Parathyroid adenoma (tissue), 2 donors: ENCODE data around the gene MRPL4.

Experiments
- H2AFZ ChIP-seq: fragments of 300-600 bp; sonication (generic); one replicate; pipeline ENCODE4 v1.7.0; 2017; ENCODE audit warnings: antibody characterized with exemption, mild to moderate bottlenecking
- H3K27ac ChIP-seq: fragments of 300-600 bp; sonication (generic); one replicate; pipeline ENCODE4 v1.7.0; 2017
- H3K27me3 ChIP-seq: fragments of 300-600 bp; sonication (generic); one replicate; pipeline ENCODE4 v1.7.0; 2017; ENCODE audit warnings: low read length; ENCODE audit not compliant: control insufficient read depth, insufficient read depth
- H3K36me3 ChIP-seq: fragments of 300-600 bp; sonication (generic); one replicate; pipeline ENCODE4 v1.7.0; 2017; ENCODE audit warnings: low read length; ENCODE audit not compliant: control insufficient read depth, insufficient read depth
- H3K4me1 ChIP-seq: fragments of 300-600 bp; sonication (generic); one replicate; pipeline ENCODE4 v1.7.0; 2017; ENCODE audit warnings: control low read depth
- H3K4me2 ChIP-seq: fragments of 300-600 bp; sonication (generic); one replicate; pipeline ENCODE4 v1.7.0; 2017; ENCODE audit warnings: low read length
- H3K4me3 ChIP-seq: fragments of 300-600 bp; sonication (generic); one replicate; pipeline ENCODE4 v1.7.0; 2017; ENCODE audit warnings: low read depth, low read length
- H3K79me2 ChIP-seq: fragments of 300-600 bp; sonication (generic); one replicate; pipeline ENCODE4 v1.7.0; 2017; ENCODE audit warnings: control low read depth
- H3K9ac ChIP-seq: fragments of 300-600 bp; sonication (generic); one replicate; pipeline ENCODE4 v1.7.0; 2017; ENCODE audit warnings: mild to moderate bottlenecking
- H3K9me3 ChIP-seq: fragments of 300-600 bp; sonication (generic); one replicate; pipeline ENCODE4 v1.7.0; 2017; ENCODE audit warnings: low read length; ENCODE audit not compliant: control insufficient read depth
- CTCF ChIP-seq: fragments of 300-600 bp; sonication (generic); IDR thresholded peaks from one replicate; pipeline ENCODE4 v1.7.0; 2017; ENCODE audit warnings: antibody characterized with exemption, mild to moderate bottlenecking
- donor health status: primary hyperparathyroidism.

Gene MRPL4

GRCh38 chr19:10305139-10305806 lies 53.3 kb downstream of the MRPL4 start:
- Histone ChIP-seq H3K9me3 (no peaks in the 10 kb centered on the region), H3K79me2 (no peaks in the 10 kb centered on the region), H3K9ac (no peak overlapping the region), H3K4me1 (no peaks in the 10 kb centered on the region), H3K4me3 (no peak overlapping the region), H3K36me3 (no peaks in the 10 kb centered on the region), H3K27me3 (no peaks in the 10 kb centered on the region), H2AFZ (no peak overlapping the region), H3K4me2 (no peak overlapping the region), H3K27ac (no peak overlapping the region)
- no peak for TF ChIP-seq CTCF

- no peaks in the 10 kb centered on the region for H3K9me3 ChIP-seq
- no peaks in the 10 kb centered on the region for H3K36me3 ChIP-seq
- no peak overlapping the region for H2AFZ ChIP-seq
- no peak overlapping the region for H3K4me2 ChIP-seq
- H3K9ac ChIP-seq, result no peak overlapping the region
- no peak overlapping the region for H3K27ac ChIP-seq
- H3K79me2 ChIP-seq, result no peaks in the 10 kb centered on the region
- H3K4me1 ChIP-seq, result no peaks in the 10 kb centered on the region
- no peaks in the 10 kb centered on the region for H3K27me3 ChIP-seq
- H3K4me3 ChIP-seq, result no peak overlapping the region
- TF ChIP-seq CTCF, result no peak
Observed at GRCh38 chr19:10306327-10306726, 54.3 kb downstream of the MRPL4 start.

- no peaks in the 10 kb centered on the region for H3K9me3 ChIP-seq
- TF ChIP-seq CTCF, result no peak
- H3K4me3 ChIP-seq, result no peak within 1 kb of the TSS
- H3K36me3 ChIP-seq, result no peaks in the 10 kb centered on the region
- no peaks in the 10 kb centered on the region for H3K27me3 ChIP-seq
- no peak within 1 kb of the TSS for H3K4me2 ChIP-seq
- no peak within 1 kb of the TSS for H3K27ac ChIP-seq
- no peak within 1 kb of the TSS for H2AFZ ChIP-seq
- H3K9ac ChIP-seq, result no peak within 1 kb of the TSS
- H3K79me2 ChIP-seq, result no peaks in the 10 kb centered on the region
- no peaks in the 10 kb centered on the region for H3K4me1 ChIP-seq
Observed at GRCh38 chr19:10309423-10309822, 57.4 kb downstream of the MRPL4 start, which contains the start of gene ZGLP1. ZGLP1 (minus strand) TSS chr19:10309815.
